Measurements from ENCODE around the gene MYO5A. TPM values are rescaled to one million over a fixed set of nuclear protein-coding genes. Genes with fewer than 3 reads are reported as not detected.

Gene MYO5A
- total RNA-seq, 1 experiment from 2014 or later, result 9.9 TPM

DNA sequence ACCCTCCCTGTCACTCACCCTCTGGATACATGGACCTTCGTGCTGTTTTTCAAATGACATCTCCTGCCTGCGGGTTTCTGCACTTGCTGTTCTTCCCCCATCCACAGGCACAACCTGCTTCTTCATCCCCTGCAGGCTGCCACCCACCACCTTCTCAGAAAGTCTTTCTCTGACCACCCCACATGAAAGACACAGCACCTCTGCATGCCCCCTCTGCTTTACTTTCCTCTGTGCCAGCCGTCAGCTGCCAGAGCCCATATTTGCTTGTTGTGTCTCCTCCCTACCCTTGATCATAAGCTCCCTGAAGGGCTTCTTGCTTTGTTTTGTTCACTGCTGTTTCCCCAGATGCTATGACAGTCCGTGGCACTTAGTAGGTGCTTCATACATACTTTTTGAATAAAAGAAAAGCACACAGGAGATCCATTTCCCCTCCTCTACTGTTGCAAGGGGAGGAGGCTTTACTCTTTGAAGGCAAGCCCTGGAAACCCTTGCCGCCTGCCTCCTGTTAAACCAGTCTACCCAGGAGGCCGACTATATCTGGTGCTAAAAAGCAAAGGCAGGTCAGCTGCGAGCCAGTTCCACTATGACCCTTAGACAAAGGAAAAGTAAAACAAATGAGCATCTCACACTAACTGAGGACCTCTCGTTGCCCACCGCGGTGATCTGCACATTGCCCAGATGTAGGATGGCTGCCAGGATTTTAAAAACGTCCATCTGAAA lies 265.0 kb downstream of the MYO5A start:
- BruUV-seq (replicated peaks), result no TSS peak
- peak overlapping the region; percentile 41 for H3K27ac Mint-ChIP-seq (ENCODE audit: unreplicated experiment)
- CTCF ChIA-PET, result no interaction called here

GRCh38 chr15:52262364-52262763 lies 266.3 kb downstream of the MYO5A start:
- ChIA-PET CTCF (interaction anchor here (0.6 kb wide), 2 partner anchors 9 to 356 kb away, joined by 3 read pairs; no protein-coding TSS in a partner anchor), POLR2A (no interaction called here)
- H3K4me3 Mint-ChIP-seq (ENCODE audit: unreplicated experiment), result no peak overlapping the region
- no peak overlapping the region for H3K27ac Mint-ChIP-seq (ENCODE audit: unreplicated experiment)
- H3K9me3 ChIP-seq, result no peaks in the 10 kb centered on the region
- DNase-seq, result no peak
- no peaks in the 10 kb centered on the region for H3K4me1 Mint-ChIP-seq (ENCODE audit: low read depth, unreplicated experiment)
- no TSS peak for BruUV-seq (replicated peaks)
- intact Hi-C loops (cut with micrococcal nuclease; ENCODE audit: unreplicated experiment), result no loop called here
- H3K4me3 ChIP-seq (ENCODE audit: low read depth, low read length), result no peak overlapping the region
- H3K36me3 ChIP-seq (ENCODE audit: control insufficient read depth, insufficient read depth, low read length), result 0 out of 2 replicates have a peak, but pooled peaks cover 2% of the 10 kb centered on the region
- no peaks in the 10 kb centered on the region for H3K27me3 Mint-ChIP-seq (ENCODE audit: insufficient read depth, unreplicated experiment)
- H3K4me1 ChIP-seq, result no peaks in the 10 kb centered on the region
- H3K9me3 Mint-ChIP-seq (ENCODE audit: unreplicated experiment), result no peaks in the 10 kb centered on the region
- no peaks in the 10 kb centered on the region for H3K27me3 ChIP-seq (replicated peaks; ENCODE audit: control insufficient read depth, insufficient read depth, low read length)
- no peak for TF ChIP-seq CTCF (IDR thresholded peaks at IDR 0.05; ENCODE audit: insufficient read depth in 1 of 2, low read depth in 1 of 2, low read length in 1 of 2, severe bottlenecking in 1 of 2, unreplicated experiment in 1 of 2)
- H3K36me3 Mint-ChIP-seq (ENCODE audit: insufficient read depth, unreplicated experiment), result peaks cover 10% of the 10 kb centered on the region

More for the DNA sequence above, 265.0 kb downstream of the MYO5A start:
- no peaks in the 10 kb centered on the region for H3K27me3 ChIP-seq (replicated peaks; ENCODE audit: control insufficient read depth, insufficient read depth, low read length)
- peaks cover 22% of the 10 kb centered on the region for H3K36me3 Mint-ChIP-seq (ENCODE audit: insufficient read depth, unreplicated experiment)
- H3K4me3 Mint-ChIP-seq (ENCODE audit: unreplicated experiment), result no peak overlapping the region
- DNase-seq, result no peak
- 0 out of 2 replicates have a peak, but pooled peaks cover 2% of the 10 kb centered on the region for H3K36me3 ChIP-seq (ENCODE audit: control insufficient read depth, insufficient read depth, low read length)
- POLR2A ChIA-PET, result no interaction called here
- no peaks in the 10 kb centered on the region for H3K27me3 Mint-ChIP-seq (ENCODE audit: insufficient read depth, unreplicated experiment)
- no peak for TF ChIP-seq CTCF (IDR thresholded peaks at IDR 0.05; ENCODE audit: insufficient read depth in 1 of 2, low read depth in 1 of 2, low read length in 1 of 2, severe bottlenecking in 1 of 2, unreplicated experiment in 1 of 2)
- no peak overlapping the region for H3K4me3 ChIP-seq (ENCODE audit: low read depth, low read length)
- no peaks in the 10 kb centered on the region for H3K4me1 ChIP-seq
- no peaks in the 10 kb centered on the region for H3K4me1 Mint-ChIP-seq (ENCODE audit: low read depth, unreplicated experiment)
- H3K9me3 Mint-ChIP-seq (ENCODE audit: unreplicated experiment), result no peaks in the 10 kb centered on the region
- H3K9me3 ChIP-seq, result no peaks in the 10 kb centered on the region
- intact Hi-C loops (cut with micrococcal nuclease; ENCODE audit: unreplicated experiment), result no loop called here

DNA sequence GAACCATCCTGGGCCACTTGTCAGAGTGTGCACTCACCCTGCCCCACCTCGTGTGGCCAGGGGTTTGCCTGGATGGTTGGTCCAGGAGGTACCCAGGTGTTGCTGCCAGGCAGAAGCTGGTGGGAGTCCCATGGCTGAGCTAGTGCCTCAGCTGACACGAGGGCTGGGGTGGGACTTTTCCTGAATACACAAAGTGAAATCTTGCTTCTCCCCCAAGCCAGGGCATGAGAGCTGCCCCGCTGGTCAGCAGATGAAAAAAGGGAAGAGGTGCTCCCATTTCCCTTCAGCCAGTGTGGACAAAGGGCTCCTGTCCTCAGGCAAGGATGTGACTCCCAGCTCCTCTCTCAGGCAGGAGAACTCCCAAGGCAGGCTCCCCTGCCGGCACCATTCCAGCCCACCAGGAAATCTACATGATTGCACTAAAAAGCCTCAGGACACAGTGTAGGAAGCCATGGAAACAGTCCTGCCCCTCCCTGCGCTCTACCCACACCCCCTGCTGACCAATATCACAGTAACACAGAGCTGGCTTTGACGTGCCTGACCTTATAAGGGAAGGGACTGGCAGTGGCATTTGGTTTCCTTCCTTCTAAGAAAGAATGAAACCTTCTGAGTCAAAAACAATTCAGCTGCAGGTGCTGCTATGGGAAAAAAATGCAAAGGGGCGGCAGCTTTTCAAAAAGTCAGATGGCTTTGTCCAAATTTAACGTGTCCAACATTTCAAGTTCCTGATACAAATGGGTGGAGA lies 267.0 kb downstream of the MYO5A start:
- POLR2A ChIA-PET, result no interaction called here
- Histone ChIP-seq H3K36me3 (ENCODE audit: control insufficient read depth, insufficient read depth, low read length) (no peaks in the 10 kb centered on the region), H3K4me3 (ENCODE audit: low read depth, low read length) (no peak overlapping the region), H3K27me3 (replicated peaks; ENCODE audit: control insufficient read depth, insufficient read depth, low read length) (no peaks in the 10 kb centered on the region), H3K9me3 (no peaks in the 10 kb centered on the region), H3K4me1 (no peaks in the 10 kb centered on the region)
- Mint-ChIP-seq H3K4me1 (ENCODE audit: low read depth, unreplicated experiment) (no peaks in the 10 kb centered on the region), H3K9me3 (ENCODE audit: unreplicated experiment) (no peaks in the 10 kb centered on the region), H3K27ac (ENCODE audit: unreplicated experiment) (no peak overlapping the region), H3K27me3 (ENCODE audit: insufficient read depth, unreplicated experiment) (no peaks in the 10 kb centered on the region), H3K36me3 (ENCODE audit: insufficient read depth, unreplicated experiment) (peaks cover 6% of the 10 kb centered on the region), H3K4me3 (ENCODE audit: unreplicated experiment) (no peak overlapping the region)
- DNase-seq, result peak in 1 of 2 experiments; percentile 40
- no TSS peak for BruUV-seq (replicated peaks)
- no peak for TF ChIP-seq CTCF (IDR thresholded peaks at IDR 0.05; ENCODE audit: insufficient read depth in 1 of 2, low read depth in 1 of 2, low read length in 1 of 2, severe bottlenecking in 1 of 2, unreplicated experiment in 1 of 2)
- intact Hi-C loops (cut with micrococcal nuclease; ENCODE audit: unreplicated experiment), result no loop called here
- CTCF ChIA-PET, result interaction anchor here (0.6 kb wide), 2 partner anchors 9 to 356 kb away, joined by 3 read pairs; no protein-coding TSS in a partner anchor
